ENCODE measurements around the gene S100PBP. TPM values are rescaled to one million over a fixed set of nuclear protein-coding genes. Genes with fewer than 3 reads are reported as not detected.

Gene S100PBP
- total and polyA plus RNA-seq, 2 donors from 2014 or later = 14.3 to 40.1 TPM

- DNase-seq = no peak
- Histone ChIP-seq H3K27ac (ENCODE audit: low read depth in 2 of 2, low read length in 2 of 2) (no peak overlapping the region), H3K9ac (ENCODE audit: low read length in 3 of 3) (no peak overlapping the region), H3K4me1 (ENCODE audit: control insufficient read depth in 2 of 3, insufficient read depth in 2 of 3, low read depth in 1 of 3, low read length in 3 of 3) (peaks cover 0 to 6% (median 0%) of the 10 kb centered on the region in 3 donors), H3K9me3 (ENCODE audit: control insufficient read depth in 2 of 3, insufficient read depth in 1 of 3, low read length in 3 of 3) (no peaks in the 10 kb centered on the region), H3K4me3 (ENCODE audit: low read length in 3 of 3) (no peak overlapping the region), H3K36me3 (ENCODE audit: control insufficient read depth in 2 of 3, insufficient read depth in 3 of 3, low read length in 3 of 3) (no peaks in the 10 kb centered on the region), H3K27me3 (ENCODE audit: control insufficient read depth, insufficient read depth, low read length) (no peaks in the 10 kb centered on the region)
- TF ChIP-seq, protein P1, sequence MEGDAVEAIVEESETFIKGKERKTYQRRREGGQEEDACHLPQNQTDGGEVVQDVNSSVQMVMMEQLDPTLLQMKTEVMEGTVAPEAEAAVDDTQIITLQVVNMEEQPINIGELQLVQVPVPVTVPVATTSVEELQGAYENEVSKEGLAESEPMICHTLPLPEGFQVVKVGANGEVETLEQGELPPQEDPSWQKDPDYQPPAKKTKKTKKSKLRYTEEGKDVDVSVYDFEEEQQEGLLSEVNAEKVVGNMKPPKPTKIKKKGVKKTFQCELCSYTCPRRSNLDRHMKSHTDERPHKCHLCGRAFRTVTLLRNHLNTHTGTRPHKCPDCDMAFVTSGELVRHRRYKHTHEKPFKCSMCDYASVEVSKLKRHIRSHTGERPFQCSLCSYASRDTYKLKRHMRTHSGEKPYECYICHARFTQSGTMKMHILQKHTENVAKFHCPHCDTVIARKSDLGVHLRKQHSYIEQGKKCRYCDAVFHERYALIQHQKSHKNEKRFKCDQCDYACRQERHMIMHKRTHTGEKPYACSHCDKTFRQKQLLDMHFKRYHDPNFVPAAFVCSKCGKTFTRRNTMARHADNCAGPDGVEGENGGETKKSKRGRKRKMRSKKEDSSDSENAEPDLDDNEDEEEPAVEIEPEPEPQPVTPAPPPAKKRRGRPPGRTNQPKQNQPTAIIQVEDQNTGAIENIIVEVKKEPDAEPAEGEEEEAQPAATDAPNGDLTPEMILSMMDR (IDR thresholded peaks at IDR 0.05; ENCODE audit: borderline replicate concordance, extremely low read depth, insufficient read depth) = no peak
- no peak for FAIRE-seq
- intact Hi-C loops (cut with DNase I) = no loop called here
Observed at GRCh38 chr1:32864375-32865019, 47.0 kb downstream of the S100PBP start.

GRCh38 chr1:32865639-32866405, 48.4 kb downstream of the S100PBP start:
- no peaks in the 10 kb centered on the region for H3K9me3 ChIP-seq (ENCODE audit: control insufficient read depth in 2 of 3, insufficient read depth in 1 of 3, low read length in 3 of 3)
- H3K9ac ChIP-seq (ENCODE audit: low read length in 3 of 3) = no peak overlapping the region
- TF ChIP-seq, protein P1 (IDR thresholded peaks at IDR 0.05; ENCODE audit: borderline replicate concordance, extremely low read depth, insufficient read depth) = no peak
- DNase-seq (no peak), FAIRE-seq (no peak)
- peaks cover 0 to 6% (median 3%) of the 10 kb centered on the region in 3 donors for H3K4me1 ChIP-seq (ENCODE audit: control insufficient read depth in 2 of 3, insufficient read depth in 2 of 3, low read depth in 1 of 3, low read length in 3 of 3)
- H3K4me3 ChIP-seq (ENCODE audit: low read length in 3 of 3) = no peak overlapping the region
- no peaks in the 10 kb centered on the region for H3K27me3 ChIP-seq (ENCODE audit: control insufficient read depth, insufficient read depth, low read length)
- intact Hi-C loops (cut with DNase I) = no loop called here
- H3K27ac ChIP-seq (ENCODE audit: low read depth in 2 of 2, low read length in 2 of 2) = no peak overlapping the region
- no peaks in the 10 kb centered on the region for H3K36me3 ChIP-seq (ENCODE audit: control insufficient read depth in 2 of 3, insufficient read depth in 3 of 3, low read length in 3 of 3)

DNA sequence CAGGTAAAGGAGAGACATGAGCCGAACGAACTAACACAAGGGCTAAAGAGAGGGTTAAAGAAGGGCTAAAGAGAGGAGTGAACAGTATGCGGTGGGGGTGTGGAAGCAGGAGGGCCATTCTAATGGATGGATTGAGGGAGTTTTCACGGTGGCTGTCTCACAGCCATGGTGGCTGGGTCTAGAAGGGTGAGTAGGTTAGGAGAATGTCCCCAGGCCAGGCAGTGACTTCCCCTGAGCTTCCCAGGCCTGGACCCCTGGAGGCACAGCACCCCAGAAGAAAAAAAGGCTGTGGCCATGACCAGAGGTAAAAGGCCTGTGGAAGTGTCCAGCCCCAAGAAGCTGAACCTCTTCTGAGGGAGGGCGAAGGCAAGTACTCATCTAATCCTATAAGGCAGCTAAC, 49.7 kb downstream of the S100PBP start:
- H3K36me3 ChIP-seq (ENCODE audit: control insufficient read depth in 2 of 3, insufficient read depth in 3 of 3, low read length in 3 of 3) = no peaks in the 10 kb centered on the region
- H3K4me3 ChIP-seq (ENCODE audit: low read length in 3 of 3) = no peak overlapping the region
- FAIRE-seq = no peak
- no peaks in the 10 kb centered on the region for H3K9me3 ChIP-seq (ENCODE audit: control insufficient read depth in 2 of 3, insufficient read depth in 1 of 3, low read length in 3 of 3)
- intact Hi-C loops (cut with DNase I) = no loop called here
- H3K4me1 ChIP-seq (ENCODE audit: control insufficient read depth in 2 of 3, insufficient read depth in 2 of 3, low read depth in 1 of 3, low read length in 3 of 3) = peaks cover 0 to 13% (median 7%) of the 10 kb centered on the region in 3 donors
- H3K27me3 ChIP-seq (ENCODE audit: control insufficient read depth, insufficient read depth, low read length) = no peaks in the 10 kb centered on the region
- TF ChIP-seq, protein P1 (IDR thresholded peaks at IDR 0.05; ENCODE audit: borderline replicate concordance, extremely low read depth, insufficient read depth) = no peak
- H3K27ac ChIP-seq (ENCODE audit: low read depth in 2 of 2, low read length in 2 of 2) = no peak overlapping the region
- no peak for DNase-seq
- no peak overlapping the region for H3K9ac ChIP-seq (ENCODE audit: low read length in 3 of 3)
